GM23248 (cell line): ENCODE data around the gene GRM7.

Experiments used
- EZH2 ChIP-seq: fragments of 200-600 bp; sonication (generic); IDR thresholded peaks from 2 replicates; pipeline ENCODE4 v1.6.1; 2018; ENCODE audit warnings: antibody characterized with exemption, mild to moderate bottlenecking; ENCODE audit not compliant: insufficient read depth, poor library complexity, severe bottlenecking
- EZH2phosphoT487 ChIP-seq: fragments of 200-600 bp; sonication (generic); IDR thresholded peaks from 2 replicates; pipeline ENCODE4 v1.6.1; 2018; ENCODE audit warnings: antibody characterized with exemption, moderate library complexity, mild to moderate bottlenecking, low read depth; ENCODE audit not compliant: insufficient read depth

GRCh38 chr3:7423036-7423435 lies 562.1 kb downstream of the GRM7 start:
- TF ChIP-seq EZH2 (no peak), EZH2phosphoT487 (no peak)
